Stimulated activated naive B cell treated with anti-CD40 and anti-IgM and Interleukin-4, amounts not matched to agents 10 μg/mL and 1 μg/mL and 100 μg/mL, for 72 hours (primary cell): ENCODE measurements around the gene CAMSAP1.

Experiments used
- ATAC-seq, 2 donors: fragments of 150-1000 bp; cut with Tn5 transposase; replicated peaks; 2 replicates each; pipeline ENCODE4 v1.10.0; 2021; ENCODE audit warnings: moderate library complexity in 1 of 2
- DNase-seq: peaks from one replicate; pipeline ENCODE4 v3.0.0; 2021
- H3K27ac Mint-ChIP-seq: one replicate; pipeline ENCODE4 v1.8.0; 2022; ENCODE audit warnings: mild to moderate bottlenecking, mixed read lengths
- H3K27me3 Mint-ChIP-seq, 2 donors: one replicate each; pipeline ENCODE4 v1.8.0; 2022; ENCODE audit warnings: mixed read lengths in 2 of 2
- H3K36me3 Mint-ChIP-seq, 2 donors: one replicate each; pipeline ENCODE4 v1.8.0; 2022; ENCODE audit warnings: mixed read lengths in 2 of 2, mild to moderate bottlenecking in 1 of 2
- H3K4me1 Mint-ChIP-seq, 2 donors: one replicate each; pipeline ENCODE4 v1.8.0; 2022; ENCODE audit warnings: mixed read lengths in 2 of 2, mild to moderate bottlenecking in 1 of 2
- H3K4me3 Mint-ChIP-seq, 2 donors: one replicate each; pipeline ENCODE4 v1.8.0; 2022; ENCODE audit warnings: mild to moderate bottlenecking in 2 of 2, mixed read lengths in 2 of 2, moderate library complexity in 1 of 2
- H3K9me3 Mint-ChIP-seq, 2 donors: one replicate each; pipeline ENCODE4 v1.8.0; 2022; ENCODE audit warnings: mixed read lengths in 2 of 2, mild to moderate bottlenecking in 1 of 2

The CAMSAP1 gene

DNA sequence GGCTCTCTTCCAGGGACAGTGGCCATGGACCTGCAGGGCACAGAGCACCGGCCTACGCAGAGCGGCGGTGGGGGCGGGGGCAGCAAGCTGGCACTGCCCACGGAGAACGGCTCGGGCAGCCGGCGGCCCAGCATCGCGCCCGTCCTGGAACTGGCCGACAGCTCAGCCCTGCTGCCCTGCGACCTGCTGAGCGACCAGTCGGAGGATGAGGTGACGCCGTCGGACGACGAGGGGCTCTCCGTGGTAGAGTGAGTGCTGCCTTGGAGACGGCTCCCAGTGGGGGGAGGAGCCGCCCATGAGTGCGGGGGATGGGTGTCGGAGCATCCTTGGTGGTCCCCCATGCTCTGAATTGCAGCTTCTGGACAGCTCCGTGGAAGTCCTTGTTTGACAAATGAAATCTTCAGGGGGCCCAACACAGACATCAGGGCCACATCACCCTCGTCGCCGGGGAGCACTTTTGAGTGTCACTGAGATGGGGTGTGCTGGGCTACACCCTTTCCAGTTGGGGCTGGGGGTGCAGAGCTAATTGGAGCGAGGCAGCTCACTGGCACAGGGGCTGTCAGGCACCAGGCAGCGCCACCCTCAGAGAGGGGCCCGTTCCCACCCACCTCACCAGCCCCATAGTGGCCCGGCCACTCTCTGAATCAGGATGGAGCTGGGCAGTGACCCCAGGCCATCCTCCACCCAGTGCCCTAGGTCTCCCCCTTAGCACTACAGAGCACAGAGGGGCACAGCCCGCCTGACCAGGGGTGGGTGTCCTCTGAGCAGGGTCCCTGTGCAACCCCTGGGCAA is 134.4 kb downstream of the CAMSAP1 start:
- no peaks in the 10 kb centered on the region for H3K4me1 Mint-ChIP-seq
- H3K4me3 Mint-ChIP-seq: no peak overlapping the region
- peaks cover 0 to 4% of the 10 kb centered on the region in 2 donors for H3K9me3 Mint-ChIP-seq
- H3K36me3 Mint-ChIP-seq: no peaks in the 10 kb centered on the region
- DNase-seq (no peak), ATAC-seq (no peak)
- peaks cover 7 to 12% of the 10 kb centered on the region in 2 donors for H3K27me3 Mint-ChIP-seq
- no peak overlapping the region for H3K27ac Mint-ChIP-seq

DNA sequence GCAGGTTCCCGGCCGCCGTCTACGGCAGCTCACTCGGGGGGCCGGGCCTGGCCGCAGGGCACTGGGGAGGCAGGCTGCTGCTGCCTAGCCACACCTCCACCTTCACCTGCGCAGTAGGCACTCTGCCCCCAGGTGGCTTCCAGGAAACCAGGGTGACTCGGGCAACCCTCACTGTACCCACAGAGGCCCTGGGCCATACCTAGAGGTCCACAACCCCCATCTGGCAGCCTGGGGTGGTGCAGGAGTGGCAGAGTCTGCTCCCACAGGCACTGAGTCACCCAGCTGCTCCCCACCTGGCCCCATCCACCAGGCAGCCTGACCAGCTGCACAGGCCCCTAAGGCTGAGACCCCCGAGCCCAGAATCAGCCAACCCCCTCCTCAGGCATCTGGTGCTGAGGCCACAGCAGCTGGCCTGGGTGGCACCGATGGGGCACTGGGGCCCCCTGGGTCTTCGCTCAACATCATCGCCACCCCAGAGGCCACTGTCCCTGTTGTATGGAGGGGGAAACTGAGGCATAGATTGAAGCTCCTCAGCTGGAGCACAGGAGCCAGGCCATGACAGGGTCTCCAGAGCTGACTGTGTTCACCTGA is 135.2 kb downstream of the CAMSAP1 start:
- Mint-ChIP-seq H3K4me3 (no peak overlapping the region), H3K4me1 (no peaks in the 10 kb centered on the region), H3K27me3 (peaks cover 7 to 12% of the 10 kb centered on the region in 2 donors), H3K27ac (no peak overlapping the region), H3K36me3 (no peaks in the 10 kb centered on the region), H3K9me3 (peaks cover 0 to 5% of the 10 kb centered on the region in 2 donors)
- DNase-seq (no peak), ATAC-seq (peak in 1 of 2 donors; percentile 57)

DNA sequence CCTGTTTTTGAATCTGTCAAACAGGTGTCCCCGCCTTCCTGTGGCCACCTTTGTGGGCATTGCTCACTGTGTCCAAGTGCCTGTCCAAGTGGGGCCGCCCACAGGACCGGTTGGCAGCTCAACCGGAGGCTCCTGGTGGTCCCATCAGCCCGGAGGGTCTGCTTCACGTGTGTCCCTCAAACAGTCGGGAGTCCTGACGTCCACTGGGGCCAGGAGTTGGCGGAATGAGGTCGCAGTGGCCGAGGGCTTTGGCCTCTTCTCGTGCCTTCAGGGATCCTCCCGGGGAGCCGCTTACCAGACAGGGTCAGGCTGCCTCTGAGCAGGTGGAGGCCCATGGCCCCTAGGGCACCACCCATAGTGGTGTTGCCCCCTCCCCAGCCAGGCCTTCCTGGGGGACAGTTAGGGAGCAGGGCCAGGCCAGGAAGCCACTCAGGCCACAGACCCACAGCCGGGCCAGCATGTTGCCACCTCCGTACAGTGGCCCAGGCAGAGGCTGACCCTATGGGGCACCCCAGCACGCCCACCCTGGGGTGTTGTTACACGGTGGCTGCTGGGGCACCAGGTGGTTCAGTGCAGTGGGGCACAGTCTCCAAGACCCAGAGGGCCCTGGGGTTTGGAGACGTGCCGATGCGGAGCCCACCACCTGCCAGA is 135.8 kb downstream of the CAMSAP1 start:
- no peak for DNase-seq
- Mint-ChIP-seq H3K9me3 (peaks cover 0 to 5% of the 10 kb centered on the region in 2 donors), H3K27ac (no peak overlapping the region), H3K36me3 (no peaks in the 10 kb centered on the region), H3K27me3 (peaks cover 7 to 12% of the 10 kb centered on the region in 2 donors), H3K4me1 (no peaks in the 10 kb centered on the region), H3K4me3 (no peak overlapping the region)
- ATAC-seq: no peak

DNA sequence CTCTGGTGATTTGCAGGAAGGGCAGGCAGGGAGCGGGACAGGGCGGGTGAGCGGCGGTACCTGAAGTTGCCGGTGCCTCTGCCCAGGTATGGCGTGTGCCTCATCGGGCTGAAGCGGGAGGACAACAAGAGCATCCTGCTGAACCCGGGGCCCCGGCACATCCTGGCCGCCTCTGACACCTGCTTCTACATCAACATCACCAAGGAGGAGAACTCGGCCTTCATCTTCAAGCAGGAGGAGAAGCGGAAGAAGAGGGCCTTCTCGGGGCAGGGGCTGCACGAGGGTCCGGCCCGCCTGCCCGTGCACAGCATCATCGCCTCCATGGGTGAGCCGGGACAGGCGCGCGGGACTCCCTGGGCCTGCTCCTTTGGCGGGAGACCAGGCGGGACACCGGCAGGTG is 136.6 kb downstream of the CAMSAP1 start:
- DNase-seq: no peak
- H3K36me3 Mint-ChIP-seq: no peaks in the 10 kb centered on the region
- no peaks in the 10 kb centered on the region for H3K4me1 Mint-ChIP-seq
- H3K4me3 Mint-ChIP-seq: no peak overlapping the region
- H3K27ac Mint-ChIP-seq: no peak overlapping the region
- H3K27me3 Mint-ChIP-seq: peaks cover 7 to 12% of the 10 kb centered on the region in 2 donors
- H3K9me3 Mint-ChIP-seq: peaks cover 4 to 8% of the 10 kb centered on the region in 2 donors
- no peak for ATAC-seq

DNA sequence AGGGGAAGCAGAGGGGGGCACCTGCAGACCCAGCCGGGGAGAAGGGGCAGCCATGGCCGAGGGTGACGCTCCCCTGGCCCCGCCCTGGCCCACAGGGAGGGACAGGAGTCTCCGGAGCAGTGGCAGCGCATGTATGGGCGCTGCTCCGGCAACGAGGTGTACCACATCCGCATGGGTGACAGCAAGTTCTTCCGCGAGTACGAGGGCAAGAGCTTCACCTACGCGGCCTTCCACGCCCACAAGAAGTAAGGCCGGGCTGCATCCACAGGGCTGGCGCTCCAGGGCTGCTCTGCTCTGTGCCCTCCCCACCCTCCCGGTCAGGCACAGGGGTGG is 137.2 kb downstream of the CAMSAP1 start:
- H3K4me3 Mint-ChIP-seq: no peak overlapping the region
- H3K9me3 Mint-ChIP-seq: peaks cover 4 to 9% of the 10 kb centered on the region in 2 donors
- no peak overlapping the region for H3K27ac Mint-ChIP-seq
- no peak for ATAC-seq
- no peaks in the 10 kb centered on the region for H3K36me3 Mint-ChIP-seq
- no peak for DNase-seq
- H3K4me1 Mint-ChIP-seq: no peaks in the 10 kb centered on the region
- peaks cover 7 to 12% of the 10 kb centered on the region in 2 donors for H3K27me3 Mint-ChIP-seq

DNA sequence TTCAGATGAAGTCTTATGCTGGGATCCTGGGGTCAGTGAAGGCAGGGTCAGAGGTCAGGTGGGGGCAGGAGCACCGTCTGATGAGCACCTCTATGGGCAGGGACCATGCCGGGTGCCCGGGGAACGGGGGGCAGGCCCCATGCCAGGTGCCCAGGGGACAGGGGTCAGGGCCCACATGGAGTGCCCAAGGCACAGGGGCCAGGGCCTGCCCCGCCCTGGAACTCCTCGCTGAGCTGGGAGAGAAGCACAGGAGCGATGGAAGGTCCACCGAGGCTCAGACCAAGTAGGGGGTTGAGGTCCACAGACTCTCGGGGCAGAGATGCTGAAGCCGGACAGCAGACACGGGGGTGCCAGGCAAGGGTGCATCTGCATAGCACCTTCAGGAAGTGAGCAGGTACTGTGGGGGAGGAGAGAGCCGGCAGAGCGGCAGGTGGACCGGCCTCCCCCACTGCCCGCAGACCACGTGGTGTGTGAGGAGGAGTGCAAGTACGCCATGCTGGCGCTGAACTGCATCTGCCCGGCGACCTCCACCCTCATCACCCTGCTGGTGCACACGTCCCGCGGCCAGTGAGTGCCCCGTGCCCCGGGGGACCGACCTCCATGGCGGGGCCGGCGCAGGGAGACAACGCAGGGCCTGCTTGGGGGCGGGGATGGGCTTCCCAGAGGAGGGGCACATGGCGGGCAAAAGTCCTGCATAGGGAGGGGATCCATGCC is 137.7 kb downstream of the CAMSAP1 start:
- Mint-ChIP-seq H3K27me3 (peaks cover 7 to 12% of the 10 kb centered on the region in 2 donors), H3K27ac (no peak overlapping the region), H3K4me1 (no peaks in the 10 kb centered on the region), H3K4me3 (peak overlapping the region in 1 of 2 donors; percentile 4), H3K9me3 (peaks cover 4 to 13% of the 10 kb centered on the region in 2 donors), H3K36me3 (no peaks in the 10 kb centered on the region)
- no peak for DNase-seq
- ATAC-seq: no peak

DNA sequence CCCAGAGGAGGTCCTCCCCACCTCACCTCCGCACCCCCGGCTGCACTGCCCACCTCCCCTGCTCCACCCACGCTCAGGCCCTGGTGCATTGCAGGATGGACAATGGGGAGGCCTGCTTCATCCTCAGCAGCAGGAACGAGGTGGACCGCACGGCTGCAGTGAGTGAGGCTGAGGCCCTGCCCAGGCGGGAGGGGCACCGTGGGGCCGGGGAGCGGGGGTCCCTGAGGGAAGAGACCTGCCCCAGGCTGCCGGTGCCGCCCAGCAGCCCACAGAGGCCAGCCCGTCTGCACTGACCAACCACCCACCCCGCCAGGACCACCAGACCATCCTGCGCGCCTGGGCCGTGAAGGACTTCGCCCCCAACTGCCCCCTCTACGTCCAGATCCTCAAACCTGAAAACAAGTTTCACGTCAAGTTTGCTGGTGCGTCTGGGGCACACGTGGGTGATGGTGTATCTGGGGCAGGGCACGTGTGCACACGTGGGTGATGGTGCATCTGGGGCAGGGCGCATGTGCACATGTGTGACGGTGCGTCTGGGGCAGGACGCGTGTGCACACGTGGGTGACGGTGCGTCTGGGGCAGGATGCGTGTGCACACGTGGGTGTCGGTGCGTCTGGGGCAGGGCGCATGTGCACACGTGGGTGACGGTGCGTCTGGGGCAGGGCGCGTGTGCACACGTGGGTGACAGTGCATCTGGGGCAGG is 138.7 kb downstream of the CAMSAP1 start:
- no peaks in the 10 kb centered on the region for H3K36me3 Mint-ChIP-seq
- H3K4me1 Mint-ChIP-seq: no peaks in the 10 kb centered on the region
- H3K9me3 Mint-ChIP-seq: peaks cover 4 to 13% of the 10 kb centered on the region in 2 donors
- no peak overlapping the region for H3K27ac Mint-ChIP-seq
- peaks cover 7 to 12% of the 10 kb centered on the region in 2 donors for H3K27me3 Mint-ChIP-seq
- no peak overlapping the region for H3K4me3 Mint-ChIP-seq
- DNase-seq: no peak
- no peak for ATAC-seq

GRCh38 chr9:135766707-135767106 is 140.6 kb downstream of the CAMSAP1 start:
- H3K27me3 Mint-ChIP-seq: peaks cover 7 to 12% of the 10 kb centered on the region in 2 donors
- no peak overlapping the region for H3K27ac Mint-ChIP-seq
- H3K36me3 Mint-ChIP-seq: no peaks in the 10 kb centered on the region
- DNase-seq (no peak), ATAC-seq (no peak)
- H3K9me3 Mint-ChIP-seq: peaks cover 4 to 13% of the 10 kb centered on the region in 2 donors
- H3K4me3 Mint-ChIP-seq: no peak overlapping the region
- no peaks in the 10 kb centered on the region for H3K4me1 Mint-ChIP-seq

- DNase-seq (no peak), ATAC-seq (no peak)
- peaks cover 7 to 12% of the 10 kb centered on the region in 2 donors for H3K27me3 Mint-ChIP-seq
- H3K36me3 Mint-ChIP-seq: no peaks in the 10 kb centered on the region
- no peaks in the 10 kb centered on the region for H3K4me1 Mint-ChIP-seq
- no peak overlapping the region for H3K4me3 Mint-ChIP-seq
- no peak overlapping the region for H3K27ac Mint-ChIP-seq
- peaks cover 4 to 13% of the 10 kb centered on the region in 2 donors for H3K9me3 Mint-ChIP-seq
Measured at GRCh38 chr9:135766251-135766650, 141.1 kb downstream of the CAMSAP1 start.

DNA sequence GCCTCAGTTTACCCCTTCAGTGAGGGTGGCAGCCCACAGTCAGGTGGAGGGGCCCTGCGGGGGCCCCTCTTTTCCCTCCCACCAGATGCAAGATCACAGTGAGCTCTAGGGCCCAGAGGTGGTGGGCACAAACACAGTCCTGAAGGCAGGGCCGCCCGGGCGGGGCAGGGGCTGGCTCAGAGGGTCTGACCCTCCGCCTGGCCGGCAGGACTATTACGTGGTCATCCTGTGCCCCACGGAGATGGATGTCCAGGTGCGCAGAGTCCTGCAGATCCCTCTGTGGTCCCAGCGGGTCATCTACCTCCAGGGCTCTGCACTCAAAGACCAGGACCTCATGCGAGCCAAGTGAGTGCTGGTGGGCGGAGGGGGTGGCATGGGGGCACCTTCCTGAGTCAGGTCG is 141.9 kb downstream of the CAMSAP1 start:
- H3K4me1 Mint-ChIP-seq: no peaks in the 10 kb centered on the region
- H3K27me3 Mint-ChIP-seq: peaks cover 5 to 7% of the 10 kb centered on the region in 2 donors
- no peak overlapping the region for H3K4me3 Mint-ChIP-seq

GRCh38 chr9:135764731-135765130 is 142.6 kb downstream of the CAMSAP1 start:
- no peak for ATAC-seq
- no peak overlapping the region for H3K27ac Mint-ChIP-seq
- no peaks in the 10 kb centered on the region for H3K36me3 Mint-ChIP-seq
- no peak for DNase-seq
- H3K4me1 Mint-ChIP-seq: no peaks in the 10 kb centered on the region
- no peak overlapping the region for H3K4me3 Mint-ChIP-seq
- H3K9me3 Mint-ChIP-seq: peaks cover 4 to 13% of the 10 kb centered on the region in 2 donors
- peaks cover 5 to 7% of the 10 kb centered on the region in 2 donors for H3K27me3 Mint-ChIP-seq

More for the DNA sequence above, 141.9 kb downstream of the CAMSAP1 start:
- Mint-ChIP-seq H3K36me3 (no peaks in the 10 kb centered on the region), H3K27ac (no peak overlapping the region), H3K9me3 (peaks cover 4 to 13% of the 10 kb centered on the region in 2 donors)
- ATAC-seq (no peak), DNase-seq (no peak)

GRCh38 chr9:135763716-135764446 is 143.5 kb downstream of the CAMSAP1 start:
- Mint-ChIP-seq H3K4me1 (no peaks in the 10 kb centered on the region), H3K27me3 (peaks cover 2 to 3% of the 10 kb centered on the region in 2 donors), H3K9me3 (peaks cover 4 to 12% of the 10 kb centered on the region in 2 donors), H3K36me3 (no peaks in the 10 kb centered on the region), H3K4me3 (no peak overlapping the region), H3K27ac (no peak overlapping the region)
- ATAC-seq (no peak), DNase-seq (no peak)

DNA sequence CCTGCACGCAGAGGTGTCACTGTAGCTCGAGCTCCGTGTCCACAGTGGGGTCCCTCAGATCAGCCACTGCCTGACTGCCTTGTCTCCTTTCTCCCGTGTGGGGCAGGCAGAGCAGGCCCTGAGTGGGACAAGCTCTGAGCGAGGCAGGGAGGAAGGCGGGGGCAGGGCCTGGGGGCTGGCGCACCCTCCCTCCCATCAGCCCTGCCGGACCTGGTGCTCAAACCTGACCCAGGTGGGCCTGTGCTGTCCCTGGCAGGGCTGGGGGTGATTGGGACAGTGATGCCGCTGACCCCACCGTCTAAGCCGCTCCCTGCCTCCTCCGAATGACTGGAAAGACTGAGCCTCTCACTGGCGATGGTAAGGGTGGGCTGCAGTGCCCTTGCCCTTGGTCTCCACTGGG is 144.4 kb downstream of the CAMSAP1 start:
- Mint-ChIP-seq H3K4me1 (no peaks in the 10 kb centered on the region), H3K9me3 (peaks cover 4 to 10% of the 10 kb centered on the region in 2 donors), H3K27ac (no peak overlapping the region), H3K27me3 (no peaks in the 10 kb centered on the region), H3K4me3 (no peak overlapping the region), H3K36me3 (no peaks in the 10 kb centered on the region)
- ATAC-seq (no peak), DNase-seq (no peak)
